DND-41 (cell line): Measurements from ENCODE around the gene OAS1.

Experiments
- ATAC-seq: fragments of 200-7000 bp; cut with Tn5 transposase; 3 replicates; pipeline ENCODE4 v1.9.1; 2021; ENCODE audit warnings: low read depth; ENCODE audit not compliant: insufficient read depth
- DNase-seq: peaks from one replicate; pipeline ENCODE4 v3.0.0-alpha.2; 2020
- H2AFZ ChIP-seq: 2 replicates; pipeline ENCODE4 v1.6.0; 2012; ENCODE audit warnings: low read depth, low read length
- H3K27ac ChIP-seq: 2 replicates; pipeline ENCODE4 v1.5.1; 2012; ENCODE audit warnings: low read length, inconsistent platforms
- H3K27me3 ChIP-seq: fragments of 200-600 bp; sonication (generic); 2 replicates; pipeline ENCODE4 v1.6.0; 2012; ENCODE audit warnings: low read length, mild to moderate bottlenecking, inconsistent platforms; ENCODE audit not compliant: insufficient read depth, poor library complexity
- H3K36me3 ChIP-seq: 2 replicates; pipeline ENCODE4 v1.5.1; 2012; ENCODE audit warnings: low read length, inconsistent platforms; ENCODE audit not compliant: insufficient read depth
- H3K4me1 ChIP-seq: 2 replicates; pipeline ENCODE4 v1.5.1; 2012; ENCODE audit warnings: mild to moderate bottlenecking, low read length; ENCODE audit not compliant: insufficient read depth
- H3K4me2 ChIP-seq: 2 replicates; pipeline ENCODE4 v1.6.0; 2012; ENCODE audit warnings: mild to moderate bottlenecking, moderate library complexity, low read length, inconsistent platforms; ENCODE audit not compliant: insufficient read depth
- H3K4me3 ChIP-seq, 2 experiments: fragments of 200-600 bp in 1 of 2; shearing (Covaris generic) in 1 of 2; 2 replicates each; pipeline ENCODE4 v1.5.1; 2012 to 2016; ENCODE audit warnings: inconsistent platforms in 2 of 2, low read length in 2 of 2, mild to moderate bottlenecking in 2 of 2, low read depth in 1 of 2, moderate library complexity in 1 of 2
- H3K79me2 ChIP-seq: 2 replicates; pipeline ENCODE4 v1.6.0; 2012; ENCODE audit warnings: low read length, inconsistent platforms; ENCODE audit not compliant: insufficient read depth
- H3K9ac ChIP-seq: 2 replicates; pipeline ENCODE4 v1.6.0; 2012; ENCODE audit warnings: low read depth, mild to moderate bottlenecking, inconsistent platforms, low read length, moderate library complexity
- H3K9me3 ChIP-seq: 2 replicates; pipeline ENCODE4 v1.5.1; 2012; ENCODE audit warnings: low read length, moderate library complexity, mild to moderate bottlenecking, inconsistent platforms; ENCODE audit not compliant: insufficient read depth, severe bottlenecking
- H4K20me1 ChIP-seq: 2 replicates; pipeline ENCODE4 v1.6.0; 2012; ENCODE audit warnings: low read length; ENCODE audit not compliant: insufficient read depth
- EZH2 ChIP-seq: IDR thresholded peaks from 3 replicates; pipeline ENCODE4 v1.6.1; 2012; ENCODE audit warnings: borderline replicate concordance, low read depth, mild to moderate bottlenecking, moderate library complexity, low read length, inconsistent platforms; ENCODE audit not compliant: severe bottlenecking
- TF ChIP-seq, protein P1 (sequence below): IDR thresholded peaks from 2 replicates; pipeline ENCODE4 v1.5.1; 2012; ENCODE audit warnings: borderline replicate concordance, low read length, moderate library complexity, mild to moderate bottlenecking; ENCODE audit not compliant: poor library complexity, severe bottlenecking; ENCODE audit errors: extremely low read depth

The OAS1 gene

DNA sequence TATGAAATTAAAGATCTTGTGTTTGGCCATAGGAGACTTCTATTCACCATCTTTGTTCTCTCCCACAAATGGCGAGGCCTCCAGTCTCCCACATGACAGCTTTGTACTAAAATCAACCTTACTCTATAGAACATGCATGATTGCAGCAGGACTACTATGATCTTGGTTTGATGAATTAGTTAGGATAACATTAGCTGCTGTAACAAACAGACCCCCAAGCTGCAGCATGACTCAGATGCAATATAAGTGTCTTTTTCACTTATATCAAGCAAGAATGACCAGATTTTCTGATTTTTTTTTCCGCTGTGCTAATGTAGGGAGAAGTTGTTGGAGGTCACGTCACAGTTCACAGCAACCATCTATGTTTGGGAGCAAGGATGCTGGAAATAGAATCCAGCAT lies 20.7 kb downstream of the OAS1 start:
- Histone ChIP-seq H3K36me3 (no peaks in the 10 kb centered on the region), H4K20me1 (no peaks in the 10 kb centered on the region)

DNA sequence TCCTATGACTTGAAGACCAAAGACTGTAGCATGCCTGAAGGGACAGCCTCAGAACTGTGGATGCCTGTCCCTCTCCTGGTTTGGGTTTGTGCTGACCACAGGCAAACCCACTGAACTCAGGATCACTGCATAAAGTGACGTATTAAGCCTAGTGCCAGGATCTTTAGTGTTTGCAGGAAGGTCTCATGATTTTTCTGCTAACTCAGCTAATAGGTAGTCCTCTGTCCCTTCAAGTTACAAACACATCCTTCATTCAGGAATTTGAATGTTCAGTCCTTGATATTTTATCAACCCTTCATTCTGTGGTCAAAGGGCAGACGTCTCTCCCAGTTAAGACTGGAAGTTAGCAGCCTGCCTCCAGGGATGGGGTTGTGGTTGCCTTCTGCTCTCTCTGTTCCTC lies 21.2 kb downstream of the OAS1 start:
- H4K20me1 ChIP-seq, result no peaks in the 10 kb centered on the region
- DNase-seq, result no peak
- no peak overlapping the region for H3K4me3 ChIP-seq
- no peaks in the 10 kb centered on the region for H3K4me1 ChIP-seq
- ATAC-seq, result no peak
- H3K79me2 ChIP-seq, result no peaks in the 10 kb centered on the region
- no peak overlapping the region for H3K27ac ChIP-seq
- no peaks in the 10 kb centered on the region for H3K27me3 ChIP-seq
- H3K36me3 ChIP-seq, result no peaks in the 10 kb centered on the region
- TF ChIP-seq, protein P1, sequence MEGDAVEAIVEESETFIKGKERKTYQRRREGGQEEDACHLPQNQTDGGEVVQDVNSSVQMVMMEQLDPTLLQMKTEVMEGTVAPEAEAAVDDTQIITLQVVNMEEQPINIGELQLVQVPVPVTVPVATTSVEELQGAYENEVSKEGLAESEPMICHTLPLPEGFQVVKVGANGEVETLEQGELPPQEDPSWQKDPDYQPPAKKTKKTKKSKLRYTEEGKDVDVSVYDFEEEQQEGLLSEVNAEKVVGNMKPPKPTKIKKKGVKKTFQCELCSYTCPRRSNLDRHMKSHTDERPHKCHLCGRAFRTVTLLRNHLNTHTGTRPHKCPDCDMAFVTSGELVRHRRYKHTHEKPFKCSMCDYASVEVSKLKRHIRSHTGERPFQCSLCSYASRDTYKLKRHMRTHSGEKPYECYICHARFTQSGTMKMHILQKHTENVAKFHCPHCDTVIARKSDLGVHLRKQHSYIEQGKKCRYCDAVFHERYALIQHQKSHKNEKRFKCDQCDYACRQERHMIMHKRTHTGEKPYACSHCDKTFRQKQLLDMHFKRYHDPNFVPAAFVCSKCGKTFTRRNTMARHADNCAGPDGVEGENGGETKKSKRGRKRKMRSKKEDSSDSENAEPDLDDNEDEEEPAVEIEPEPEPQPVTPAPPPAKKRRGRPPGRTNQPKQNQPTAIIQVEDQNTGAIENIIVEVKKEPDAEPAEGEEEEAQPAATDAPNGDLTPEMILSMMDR, result no peak
- TF ChIP-seq EZH2, result no peak
- H2AFZ ChIP-seq, result no peak overlapping the region
- H3K9ac ChIP-seq, result no peak overlapping the region
- no peak overlapping the region for H3K4me2 ChIP-seq
- H3K9me3 ChIP-seq, result no peaks in the 10 kb centered on the region

More for the DNA sequence above, 20.7 kb downstream of the OAS1 start:
- no peaks in the 10 kb centered on the region for H3K4me1 ChIP-seq
- no peak overlapping the region for H3K4me3 ChIP-seq
- H3K27ac ChIP-seq, result no peak overlapping the region
- TF ChIP-seq, protein P1, result no peak
- no peak for TF ChIP-seq EZH2
- H3K9me3 ChIP-seq, result no peaks in the 10 kb centered on the region
- H3K4me2 ChIP-seq, result no peak overlapping the region
- no peak overlapping the region for H2AFZ ChIP-seq
- no peak overlapping the region for H3K9ac ChIP-seq
- H3K79me2 ChIP-seq, result no peaks in the 10 kb centered on the region
- ATAC-seq (no peak), DNase-seq (no peak)
- H3K27me3 ChIP-seq, result no peaks in the 10 kb centered on the region

DNA sequence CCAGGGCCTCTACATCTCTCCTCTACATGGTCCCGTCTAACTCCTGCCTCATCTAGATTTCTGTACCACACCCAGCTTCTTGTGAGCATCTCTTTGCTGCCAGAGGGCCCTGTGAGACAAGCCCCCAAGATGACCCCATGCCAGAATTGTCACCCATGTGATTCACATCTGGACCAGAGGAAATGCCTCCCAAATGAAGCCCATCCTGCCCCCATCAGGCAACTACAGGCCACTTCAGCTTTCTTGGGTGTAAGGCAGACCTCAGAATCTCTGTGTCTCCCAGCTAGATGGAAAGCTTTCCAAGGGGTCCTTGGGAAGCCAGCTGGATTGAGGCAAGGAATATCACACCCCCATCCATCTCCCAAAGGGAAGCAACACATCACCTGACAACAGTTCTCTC lies 22.2 kb downstream of the OAS1 start:
- ATAC-seq (no peak), DNase-seq (no peak)

More for the DNA sequence above, 22.2 kb downstream of the OAS1 start:
- no peaks in the 10 kb centered on the region for H3K79me2 ChIP-seq
- H3K9me3 ChIP-seq, result no peaks in the 10 kb centered on the region
- no peaks in the 10 kb centered on the region for H4K20me1 ChIP-seq
- H3K4me3 ChIP-seq, result no peak overlapping the region
- TF ChIP-seq, protein P1, result no peak
- no peak for TF ChIP-seq EZH2
- no peak overlapping the region for H3K9ac ChIP-seq
- no peak overlapping the region for H2AFZ ChIP-seq
- H3K36me3 ChIP-seq, result no peaks in the 10 kb centered on the region
- H3K27ac ChIP-seq, result no peak overlapping the region
- no peak overlapping the region for H3K4me2 ChIP-seq
- H3K27me3 ChIP-seq, result no peaks in the 10 kb centered on the region
- H3K4me1 ChIP-seq, result no peaks in the 10 kb centered on the region
